GM19035 (cell line): ENCODE data around the gene PRPS1.
"Not testable (repeated sequence)": the region's sequence is repeated elsewhere in the genome, so short reads cannot be mapped to it uniquely, and the experiment has no call there.

Experiments
- ATAC-seq: cut with Tn5 transposase; IDR thresholded peaks from one replicate; pipeline ENCODE4 v1.9.1; 2021; ENCODE audit not compliant: unreplicated experiment

The PRPS1 gene

GRCh38 chrX:107627838-107628661 lies at the start of gene PRPS1:
TSS of gene PRPS1 (plus strand) at chrX:107628510. CDS start at chrX:107628629, 119 bp downstream.
- ATAC-seq, result peak; percentile 99

GRCh38 chrX:107579956-107580355 lies 48.4 kb upstream of the PRPS1 start:
- ATAC-seq, result no peak

- no peak for ATAC-seq
These were observed 46.4 kb upstream of the PRPS1 start for GRCh38 chrX:107581923-107582322.

- no peak for ATAC-seq
These were observed 39.1 kb upstream of the PRPS1 start for GRCh38 chrX:107589243-107589642.

GRCh38 chrX:107596651-107597050 lies 31.7 kb upstream of the PRPS1 start:
- no peak for ATAC-seq

GRCh38 chrX:107597264-107597663 lies 31.0 kb upstream of the PRPS1 start:
- ATAC-seq, result no peak

GRCh38 chrX:107597791-107598190 lies 30.5 kb upstream of the PRPS1 start:
- ATAC-seq, result no peak

- no peak for ATAC-seq
These were observed 28.9 kb upstream of the PRPS1 start for GRCh38 chrX:107599450-107599861.

GRCh38 chrX:107600366-107600765 lies 27.9 kb upstream of the PRPS1 start:
- no peak for ATAC-seq

GRCh38 chrX:107601326-107601725 lies 27.0 kb upstream of the PRPS1 start:
- ATAC-seq, result no peak

GRCh38 chrX:107601759-107602158 lies 26.6 kb upstream of the PRPS1 start:
- no peak for ATAC-seq

- ATAC-seq, result no peak
These were observed 25.5 kb upstream of the PRPS1 start for GRCh38 chrX:107602694-107603239.

- ATAC-seq, result no peak
These were observed 24.7 kb upstream of the PRPS1 start for GRCh38 chrX:107603429-107604159.

GRCh38 chrX:107609061-107609460 lies 19.2 kb upstream of the PRPS1 start:
- ATAC-seq, result not testable (repeated sequence)

- no peak for ATAC-seq
These were observed 17.6 kb upstream of the PRPS1 start for GRCh38 chrX:107610667-107611066.

GRCh38 chrX:107619885-107620322 lies 8.4 kb upstream of the PRPS1 start:
- ATAC-seq, result no peak

- ATAC-seq, result no peak
These were observed 3.4 kb upstream of the PRPS1 start for GRCh38 chrX:107624893-107625292.

GRCh38 chrX:107625739-107626138 lies 2.6 kb upstream of the PRPS1 start:
- no peak for ATAC-seq

GRCh38 chrX:107626481-107626880 lies 1.8 kb upstream of the PRPS1 start:
- ATAC-seq, result no peak

- no peak for ATAC-seq
These were observed 1.4 kb upstream of the PRPS1 start for GRCh38 chrX:107626916-107627315.

- peak; percentile 38 for ATAC-seq
These were observed 591 bp downstream of the PRPS1 start for GRCh38 chrX:107628662-107629539.
